GM19467 (cell line): ENCODE measurements around the gene TMEM107.

Experiments used
- ATAC-seq: cut with Tn5 transposase; IDR thresholded peaks from one replicate; pipeline ENCODE4 v1.9.1; 2021; ENCODE audit warnings: mild to moderate bottlenecking, moderate library complexity; ENCODE audit not compliant: unreplicated experiment

The TMEM107 gene

GRCh38 chr17:8151641-8152111, 24.5 kb downstream of the TMEM107 start:
- ATAC-seq, result no peak

DNA sequence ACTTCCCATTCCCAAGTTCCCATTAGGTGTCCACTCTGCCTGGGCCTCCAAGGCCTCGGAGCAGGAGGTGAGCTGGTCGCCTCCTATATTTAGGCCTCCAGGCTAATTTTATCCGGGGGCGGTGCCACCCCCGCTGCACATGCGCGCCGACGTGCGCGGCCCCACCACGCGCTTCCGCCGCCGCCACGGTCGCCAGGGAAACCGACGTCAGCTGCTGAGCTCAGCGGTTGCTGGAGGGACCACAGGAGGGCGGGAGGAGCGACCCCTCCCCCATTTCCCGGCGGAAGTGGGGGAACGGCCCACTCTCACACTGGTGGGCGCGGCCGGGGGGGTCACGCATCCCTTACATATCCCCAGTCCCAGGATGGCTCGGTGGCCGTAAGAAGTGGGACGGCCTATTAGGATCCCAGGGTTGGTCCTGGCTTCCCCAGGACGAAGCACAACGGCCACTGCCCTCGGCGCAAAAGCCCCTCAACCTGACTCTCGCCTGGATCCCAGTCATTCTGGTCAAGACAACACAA, 25.0 kb downstream of the TMEM107 start:
- ATAC-seq, result no peak

DNA sequence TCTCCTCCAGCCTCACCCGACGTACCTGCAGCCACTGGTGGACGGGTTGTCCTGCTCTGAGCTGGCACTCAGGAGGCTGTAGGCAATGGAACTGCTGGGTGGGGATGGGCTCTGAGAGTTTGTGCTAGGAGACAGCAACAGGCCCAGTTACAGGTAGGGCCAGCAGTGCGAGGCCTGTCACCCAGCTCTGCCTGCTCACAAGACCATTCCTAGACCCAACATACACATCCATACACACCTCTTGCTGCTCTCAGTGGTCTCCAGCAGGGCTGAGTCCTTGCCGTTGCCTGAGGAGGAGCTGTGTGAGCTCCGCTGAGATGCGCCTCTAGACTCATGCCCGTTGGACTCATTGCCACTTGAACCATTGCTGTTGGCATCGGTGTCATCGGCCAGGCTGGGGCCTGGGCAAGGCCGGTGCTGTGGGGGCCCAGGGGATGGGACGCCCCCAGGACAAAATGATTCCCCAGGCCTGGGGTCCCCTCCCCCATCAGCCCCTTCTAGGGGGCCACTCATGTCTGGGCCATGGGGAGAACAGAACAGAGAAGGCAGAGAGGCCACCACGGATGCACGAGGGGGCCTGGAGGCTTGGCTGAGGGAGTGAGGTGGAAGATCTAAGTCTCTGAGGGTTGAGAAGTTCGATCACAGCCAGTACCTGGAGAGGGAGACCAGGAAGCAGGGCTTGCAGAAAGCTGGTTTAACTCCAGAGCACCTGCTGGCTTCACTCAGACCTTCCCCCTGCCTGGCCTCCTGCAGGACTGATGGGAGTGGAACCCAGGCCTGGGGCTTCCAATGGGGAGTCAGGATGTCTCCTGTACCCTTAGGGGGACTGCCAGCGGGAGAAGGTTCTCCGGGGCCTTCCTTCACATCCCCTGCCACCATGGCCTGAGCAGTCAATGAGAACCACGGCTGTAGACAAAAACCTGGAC, 25.7 kb downstream of the TMEM107 start:
- ATAC-seq, result no peak

GRCh38 chr17:8149419-8150193, 26.6 kb downstream of the TMEM107 start:
- ATAC-seq, result no peak

DNA sequence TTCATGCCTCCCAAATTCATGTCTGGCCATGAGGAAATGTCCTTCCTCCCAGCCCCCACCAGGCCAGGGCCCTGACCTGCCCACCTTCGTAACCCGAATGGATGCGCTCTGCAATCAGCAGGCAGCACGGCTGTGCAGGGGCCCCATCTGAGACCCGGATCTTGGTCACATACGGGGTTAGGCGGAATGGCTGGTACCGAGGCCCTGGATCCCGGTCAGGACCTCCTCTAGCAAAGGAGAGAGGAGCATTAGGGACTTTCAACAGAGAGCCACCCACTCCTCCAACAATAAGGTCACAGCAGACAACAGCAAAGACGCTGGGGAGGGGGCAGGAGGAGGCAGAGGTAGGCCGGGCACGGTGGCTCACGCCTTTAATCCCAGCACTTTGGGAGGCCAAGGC, 27.6 kb downstream of the TMEM107 start:
- ATAC-seq, result no peak

DNA sequence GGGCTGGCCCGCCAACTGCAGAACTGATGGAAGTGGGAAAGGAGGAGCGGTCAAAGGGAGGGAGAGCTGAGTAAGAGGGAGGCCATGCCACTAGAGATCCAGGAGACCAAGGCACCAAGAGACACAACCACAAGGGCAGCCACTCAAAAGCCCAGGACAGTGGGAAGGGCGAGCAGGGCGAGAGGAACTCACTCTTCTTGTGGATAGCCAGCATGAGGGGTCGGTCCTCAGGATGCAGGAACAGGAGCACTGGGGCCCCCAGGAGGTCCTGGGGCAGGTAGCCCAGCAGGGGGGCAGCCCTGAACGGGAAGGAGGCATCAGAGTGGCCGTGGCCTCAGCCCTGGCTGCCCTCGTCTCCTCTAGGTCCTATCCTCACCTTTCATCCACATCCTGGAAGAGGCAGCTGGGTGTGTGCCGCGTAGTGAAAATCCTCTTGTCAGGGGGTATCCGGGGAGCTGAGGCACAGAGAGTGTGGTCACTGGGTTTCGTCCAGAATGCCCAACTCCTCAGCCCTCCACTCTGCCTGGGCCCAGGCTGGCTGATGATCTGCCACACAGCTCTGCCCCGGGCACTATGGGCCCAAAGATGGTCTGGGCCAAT, 28.3 kb downstream of the TMEM107 start:
- ATAC-seq, result no peak

GRCh38 chr17:8147141-8147804, 28.9 kb downstream of the TMEM107 start:
- ATAC-seq, result no peak

- ATAC-seq, result no peak
These were observed 29.6 kb downstream of the TMEM107 start for GRCh38 chr17:8146381-8147140.

DNA sequence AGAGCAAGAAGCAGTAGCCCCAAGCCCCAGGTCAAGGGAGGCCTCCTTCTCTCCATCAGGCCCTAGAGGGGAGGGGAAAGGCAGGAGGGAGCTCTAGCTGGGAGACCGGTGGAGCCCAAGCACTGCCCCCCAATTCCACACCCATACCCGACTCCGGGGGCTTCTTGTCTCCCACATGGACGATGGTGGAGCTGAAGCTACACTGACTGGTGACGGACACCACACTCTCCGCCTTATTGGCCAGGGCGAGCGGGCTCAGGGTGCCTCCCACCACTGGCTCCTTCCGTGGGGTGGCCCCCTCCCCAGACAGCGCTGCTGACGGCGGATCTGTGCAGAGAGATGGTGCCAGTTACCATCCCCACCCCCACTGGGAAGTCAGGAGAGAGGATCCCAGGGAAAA, 30.4 kb downstream of the TMEM107 start:
- no peak for ATAC-seq

DNA sequence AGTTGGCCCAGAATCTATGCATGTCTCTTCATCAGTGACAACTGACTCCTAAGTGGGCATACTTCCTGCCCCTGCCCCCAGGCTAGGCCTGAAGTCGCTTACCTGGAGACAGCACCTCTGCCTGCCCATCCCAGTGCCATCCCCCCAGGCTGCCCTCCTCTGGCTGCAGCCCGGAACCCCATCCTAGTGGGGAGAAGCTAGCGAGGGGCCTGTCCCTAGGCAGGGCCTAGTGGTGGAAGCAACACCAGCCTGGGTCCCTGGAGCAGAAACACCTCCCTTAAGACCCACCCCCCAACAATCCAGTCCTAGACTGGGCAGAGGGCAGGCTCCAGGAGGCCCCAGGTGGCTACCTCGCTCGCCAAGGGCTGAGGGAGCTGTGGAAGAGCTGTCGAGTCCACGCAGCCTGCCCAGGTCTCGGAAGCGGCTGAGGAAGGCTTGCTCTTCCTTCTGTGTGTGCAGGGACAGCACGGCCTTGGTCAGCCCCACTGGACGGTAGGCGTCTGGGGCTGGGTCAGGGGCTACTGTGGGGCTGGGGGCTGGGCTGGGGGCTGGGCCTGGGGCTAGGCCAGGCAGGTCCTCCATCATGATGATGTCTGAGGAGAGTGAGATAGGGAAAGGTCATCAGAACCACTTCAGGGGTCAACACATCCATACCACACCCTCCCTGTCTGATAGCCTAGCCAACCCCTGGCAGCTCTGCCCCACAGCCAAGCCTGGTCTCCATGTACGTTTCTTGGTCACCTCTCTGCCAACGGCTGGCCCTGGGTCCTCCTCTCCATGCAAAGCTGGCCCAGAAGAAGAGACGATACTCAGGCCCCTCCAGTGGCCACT, 31.6 kb downstream of the TMEM107 start:
- ATAC-seq, result no peak

DNA sequence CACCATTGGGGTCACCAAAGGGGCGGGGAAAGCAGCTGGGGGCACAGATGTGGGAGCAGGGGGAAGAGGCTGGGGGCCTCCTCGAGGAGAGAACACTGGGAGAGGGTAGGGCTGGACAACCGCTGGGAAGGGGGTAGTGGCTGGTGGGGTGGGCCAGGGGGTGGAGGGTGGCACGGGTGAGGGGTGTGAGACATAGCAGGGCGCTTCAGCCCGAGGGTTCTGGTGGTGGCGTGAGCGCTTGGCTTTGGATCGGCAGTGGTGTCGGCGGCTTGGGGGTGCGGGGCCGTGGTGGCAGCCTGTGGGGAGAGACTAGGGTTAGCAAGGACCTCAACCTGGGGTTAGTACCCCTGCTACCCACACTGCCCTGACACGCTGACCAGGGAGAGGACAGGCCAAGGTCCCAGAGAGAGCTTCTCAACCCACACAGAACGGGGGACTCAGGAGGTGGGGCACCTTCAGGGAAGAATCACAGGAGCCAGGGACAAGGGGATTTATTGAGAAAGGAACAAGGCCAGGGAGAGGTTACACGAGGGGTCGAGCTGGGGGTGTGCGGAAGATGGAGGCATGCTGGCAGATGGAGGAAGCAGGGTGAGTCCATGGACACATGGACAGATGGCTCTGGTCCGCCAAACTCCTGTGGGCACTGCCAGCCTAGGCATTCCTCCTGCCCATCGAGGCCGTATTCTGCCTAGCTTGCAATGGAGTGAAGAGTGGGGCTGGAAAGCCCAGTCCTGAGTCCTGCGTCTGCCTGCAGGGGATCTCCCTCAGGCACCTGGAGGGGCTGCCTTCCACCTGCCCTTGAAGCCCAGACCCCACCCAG, 32.4 kb downstream of the TMEM107 start:
- no peak for ATAC-seq

DNA sequence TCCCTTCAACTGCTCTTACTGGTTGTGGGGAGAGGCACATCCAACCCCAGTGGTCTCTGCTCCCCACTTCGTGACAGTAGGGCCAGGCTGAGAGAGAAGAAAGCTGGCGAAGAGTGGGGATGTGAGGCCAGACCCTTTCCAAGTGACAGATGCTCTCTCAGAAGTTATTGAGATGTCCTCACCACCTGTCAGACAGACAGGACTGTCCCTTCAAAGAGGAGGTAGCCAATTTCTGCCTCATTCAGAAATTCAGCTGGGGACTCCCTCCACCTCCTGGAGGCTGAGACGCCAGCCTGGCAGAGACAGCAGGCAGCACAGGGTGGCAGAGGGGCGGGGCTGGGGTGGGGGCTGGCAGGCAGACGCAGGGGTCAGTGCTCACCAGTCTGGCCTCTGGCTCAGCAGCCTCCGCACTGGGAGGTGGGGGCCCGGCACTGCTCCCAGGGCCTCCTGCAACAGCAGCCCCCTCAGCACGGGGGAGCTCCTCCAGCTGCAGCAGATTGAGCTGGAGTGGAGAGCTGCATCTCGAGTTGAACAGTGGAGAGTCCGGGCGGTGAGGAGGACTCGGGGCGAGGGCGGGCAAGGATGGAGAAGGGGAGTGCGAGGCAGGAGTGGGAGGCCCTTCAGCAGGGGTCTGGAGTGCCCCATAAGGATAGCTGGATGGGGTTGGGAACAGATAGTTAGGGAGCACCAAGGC, 33.1 kb downstream of the TMEM107 start:
- ATAC-seq, result no peak

GRCh38 chr17:8142158-8142886, 33.9 kb downstream of the TMEM107 start:
- no peak for ATAC-seq

- ATAC-seq, result no peak
These were observed 34.4 kb downstream of the TMEM107 start for GRCh38 chr17:8141741-8142140.

DNA sequence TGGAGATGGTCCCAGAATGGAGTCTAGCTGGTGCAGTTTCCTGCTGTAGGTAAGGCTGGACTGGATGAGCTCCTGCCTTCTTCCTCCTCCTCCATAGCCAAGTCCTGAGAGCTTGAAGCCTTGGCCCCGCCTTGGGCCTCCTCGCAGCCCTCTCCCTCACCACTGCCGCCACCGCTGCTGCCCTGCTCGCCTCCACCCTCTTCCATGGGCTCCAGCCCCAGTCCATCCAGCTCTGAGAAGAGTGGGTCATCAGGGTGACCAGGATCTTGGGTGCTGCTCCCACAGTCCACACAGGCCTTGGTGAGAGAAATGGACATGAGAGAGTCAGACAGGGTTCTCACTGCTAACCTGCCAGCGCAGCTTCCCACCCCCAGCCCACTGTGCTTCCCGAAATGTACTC, 35.1 kb downstream of the TMEM107 start:
- ATAC-seq, result no peak

GRCh38 chr17:8140065-8141029, 35.8 kb downstream of the TMEM107 start:
- ATAC-seq, result no peak
